ENCODE results near the gene YTHDC2.

GRCh38 chr5:113487416-113487780, 26.1 kb upstream of the YTHDC2 start:
- no peak for TF ChIP-seq CTCF (IDR thresholded peaks at IDR 0.05; ENCODE audit: low read length)
- no peak for TF ChIP-seq EZH2 (IDR thresholded peaks at IDR 0.05; ENCODE audit: borderline replicate concordance, low read length)

Data from OCI-LY1 (cell line).